Measurements from ENCODE around the gene CACNA1C.

Gene CACNA1C

DNA sequence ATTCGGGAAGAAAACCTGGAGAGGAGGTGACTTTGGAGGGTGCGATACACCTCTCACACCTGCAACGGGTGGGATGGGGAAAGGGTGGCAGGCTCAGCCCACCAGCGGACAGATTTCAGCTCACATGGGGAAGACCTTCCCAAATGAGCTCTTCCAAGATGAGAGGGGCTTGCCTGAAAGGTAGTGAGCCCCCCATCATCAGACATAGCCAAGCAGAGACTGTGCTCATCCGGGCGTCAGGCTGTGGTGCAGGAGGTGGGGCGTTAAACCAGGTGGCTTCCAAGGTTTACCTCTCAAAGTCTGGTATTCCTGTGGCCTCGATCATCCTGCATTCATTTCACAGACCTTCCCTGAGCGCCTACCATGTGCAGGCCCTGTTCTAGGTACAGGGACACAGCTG, 636.6 kb downstream of the CACNA1C start:
- TF ChIP-seq, protein P1, sequence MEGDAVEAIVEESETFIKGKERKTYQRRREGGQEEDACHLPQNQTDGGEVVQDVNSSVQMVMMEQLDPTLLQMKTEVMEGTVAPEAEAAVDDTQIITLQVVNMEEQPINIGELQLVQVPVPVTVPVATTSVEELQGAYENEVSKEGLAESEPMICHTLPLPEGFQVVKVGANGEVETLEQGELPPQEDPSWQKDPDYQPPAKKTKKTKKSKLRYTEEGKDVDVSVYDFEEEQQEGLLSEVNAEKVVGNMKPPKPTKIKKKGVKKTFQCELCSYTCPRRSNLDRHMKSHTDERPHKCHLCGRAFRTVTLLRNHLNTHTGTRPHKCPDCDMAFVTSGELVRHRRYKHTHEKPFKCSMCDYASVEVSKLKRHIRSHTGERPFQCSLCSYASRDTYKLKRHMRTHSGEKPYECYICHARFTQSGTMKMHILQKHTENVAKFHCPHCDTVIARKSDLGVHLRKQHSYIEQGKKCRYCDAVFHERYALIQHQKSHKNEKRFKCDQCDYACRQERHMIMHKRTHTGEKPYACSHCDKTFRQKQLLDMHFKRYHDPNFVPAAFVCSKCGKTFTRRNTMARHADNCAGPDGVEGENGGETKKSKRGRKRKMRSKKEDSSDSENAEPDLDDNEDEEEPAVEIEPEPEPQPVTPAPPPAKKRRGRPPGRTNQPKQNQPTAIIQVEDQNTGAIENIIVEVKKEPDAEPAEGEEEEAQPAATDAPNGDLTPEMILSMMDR (IDR thresholded peaks at IDR 0.05; ENCODE audit: extremely low read depth, missing control alignments): no peak
- DNase-seq (ENCODE audit: low spot score): no peak

DNA sequence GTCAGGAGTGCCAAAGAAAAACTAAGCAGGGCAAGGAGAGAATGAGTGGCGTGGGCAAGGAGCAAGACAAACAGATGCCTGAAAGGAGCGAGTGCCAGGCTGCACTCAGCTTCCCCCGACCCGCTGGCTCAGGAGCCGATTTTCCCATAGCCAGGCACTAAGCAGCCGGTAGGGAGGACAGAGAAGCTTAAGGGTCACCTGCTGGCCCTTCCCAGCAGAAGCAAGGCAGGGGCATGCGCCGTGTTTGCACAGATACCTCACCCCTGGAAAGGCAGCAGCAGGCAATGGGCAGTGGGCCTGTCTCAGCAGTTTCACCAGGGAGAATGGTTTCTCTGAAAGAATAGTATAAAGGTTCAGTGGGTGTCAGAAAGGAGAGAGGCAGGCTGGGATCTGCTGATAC, 637.1 kb downstream of the CACNA1C start:
- DNase-seq (ENCODE audit: low spot score): no peak
- TF ChIP-seq, protein P1 (IDR thresholded peaks at IDR 0.05; ENCODE audit: extremely low read depth, missing control alignments): no peak

DNA sequence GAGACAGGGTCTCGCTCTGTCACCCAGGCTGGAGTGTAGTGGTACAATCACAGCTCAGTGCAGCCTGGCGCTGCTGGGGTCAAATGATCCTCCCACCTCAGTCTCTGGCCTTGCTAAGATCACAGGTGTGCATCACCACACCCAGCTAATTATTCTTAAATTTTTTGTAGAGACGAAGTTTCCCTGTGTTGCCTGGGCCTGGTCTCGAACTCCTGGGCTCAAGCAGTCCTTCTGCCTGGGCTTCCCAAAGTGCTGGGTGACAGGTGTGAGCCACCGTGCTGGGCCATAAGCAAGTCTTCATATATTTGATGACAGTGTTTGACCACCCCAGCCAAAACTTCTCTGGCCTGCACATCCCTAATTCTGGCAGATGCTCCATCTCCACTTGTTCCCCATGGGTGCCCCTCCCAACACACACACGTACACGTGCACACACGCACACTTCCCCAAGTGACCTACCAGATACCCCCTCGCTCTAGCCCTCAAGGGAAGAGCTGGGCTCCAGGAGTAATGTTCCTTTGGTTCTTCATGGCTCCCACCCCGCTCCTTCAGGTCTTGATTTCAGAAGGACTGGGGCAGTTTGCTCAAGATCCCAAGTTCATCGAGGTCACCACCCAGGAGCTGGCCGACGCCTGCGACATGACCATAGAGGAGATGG, 637.7 kb downstream of the CACNA1C start:
- TF ChIP-seq, protein P1 (IDR thresholded peaks at IDR 0.05; ENCODE audit: extremely low read depth, missing control alignments): no peak
- DNase-seq (ENCODE audit: low spot score): no peak

DNA sequence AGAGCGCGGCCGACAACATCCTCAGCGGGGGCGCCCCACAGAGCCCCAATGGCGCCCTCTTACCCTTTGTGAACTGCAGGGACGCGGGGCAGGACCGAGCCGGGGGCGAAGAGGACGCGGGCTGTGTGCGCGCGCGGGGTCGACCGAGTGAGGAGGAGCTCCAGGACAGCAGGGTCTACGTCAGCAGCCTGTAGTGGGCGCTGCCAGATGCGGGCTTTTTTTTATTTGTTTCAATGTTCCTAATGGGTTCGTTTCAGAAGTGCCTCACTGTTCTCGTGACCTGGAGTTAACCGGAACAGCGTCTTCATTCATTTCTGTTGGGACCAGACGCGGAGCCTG, 638.2 kb downstream of the CACNA1C start:
- peak; percentile 43 for DNase-seq (ENCODE audit: low spot score)

DNA sequence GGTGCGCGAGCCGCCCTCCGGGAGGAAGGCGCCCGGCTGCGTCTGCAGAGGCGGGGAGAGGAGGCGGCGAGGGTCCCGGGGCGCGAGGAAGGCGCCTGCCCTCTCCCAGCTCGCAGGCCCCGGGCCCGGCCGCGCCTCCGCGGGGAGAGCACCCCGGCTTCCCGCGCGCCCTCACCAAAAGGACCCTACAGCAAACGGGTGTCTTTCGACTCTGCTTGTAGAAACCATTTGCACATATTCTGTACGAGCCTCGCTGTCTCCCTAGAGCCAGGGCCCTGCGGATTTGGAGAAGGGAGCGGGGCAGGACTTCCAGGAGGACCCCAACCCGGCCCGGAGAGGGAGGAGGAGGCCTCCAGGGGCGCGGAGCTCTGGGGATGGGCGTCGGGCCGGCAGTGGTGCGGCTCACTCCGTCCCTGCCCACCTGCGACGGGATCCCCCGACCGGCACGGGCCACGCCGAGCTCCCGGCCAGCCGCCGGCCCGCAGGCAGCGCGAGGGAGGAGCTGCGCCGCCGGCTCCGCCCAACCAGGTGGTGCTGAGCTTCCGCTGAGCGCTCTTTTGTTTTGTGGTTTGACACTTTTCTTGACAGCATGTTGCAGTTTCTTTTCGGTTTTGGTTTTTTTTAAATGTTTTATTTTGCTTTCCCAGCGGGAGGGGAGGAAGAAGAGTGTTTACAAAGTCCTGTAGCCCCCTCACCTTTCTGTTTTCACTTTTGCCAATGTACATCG, 638.7 kb downstream of the CACNA1C start:
- DNase-seq (ENCODE audit: low spot score): peak; percentile 83
- TF ChIP-seq, protein P1 (IDR thresholded peaks at IDR 0.05; ENCODE audit: extremely low read depth, missing control alignments): no peak

More for the DNA sequence above, 638.2 kb downstream of the CACNA1C start:
- TF ChIP-seq, protein P1 (IDR thresholded peaks at IDR 0.05; ENCODE audit: extremely low read depth, missing control alignments): no peak

DNA sequence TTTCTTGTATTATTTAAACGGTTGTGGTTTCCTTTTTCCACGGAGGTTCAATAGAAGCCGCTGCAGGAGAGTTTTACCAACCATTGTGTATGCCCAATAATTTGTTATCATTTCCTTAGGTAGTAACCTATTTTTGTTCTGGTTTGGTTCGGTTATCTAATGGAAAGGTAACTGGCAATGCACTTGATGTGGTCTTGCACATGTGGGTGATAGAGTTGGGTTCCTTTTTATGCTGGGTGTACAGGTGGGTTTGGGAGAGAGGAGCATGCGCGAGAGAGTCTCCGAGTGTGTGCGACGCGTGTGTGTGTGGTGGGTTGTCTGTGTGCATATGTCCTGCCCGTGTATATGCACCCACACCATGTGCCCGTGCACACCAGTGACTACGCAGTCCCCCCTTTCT, 639.3 kb downstream of the CACNA1C start:
- TF ChIP-seq, protein P1 (IDR thresholded peaks at IDR 0.05; ENCODE audit: extremely low read depth, missing control alignments): no peak
- DNase-seq (ENCODE audit: low spot score): no peak

DNA sequence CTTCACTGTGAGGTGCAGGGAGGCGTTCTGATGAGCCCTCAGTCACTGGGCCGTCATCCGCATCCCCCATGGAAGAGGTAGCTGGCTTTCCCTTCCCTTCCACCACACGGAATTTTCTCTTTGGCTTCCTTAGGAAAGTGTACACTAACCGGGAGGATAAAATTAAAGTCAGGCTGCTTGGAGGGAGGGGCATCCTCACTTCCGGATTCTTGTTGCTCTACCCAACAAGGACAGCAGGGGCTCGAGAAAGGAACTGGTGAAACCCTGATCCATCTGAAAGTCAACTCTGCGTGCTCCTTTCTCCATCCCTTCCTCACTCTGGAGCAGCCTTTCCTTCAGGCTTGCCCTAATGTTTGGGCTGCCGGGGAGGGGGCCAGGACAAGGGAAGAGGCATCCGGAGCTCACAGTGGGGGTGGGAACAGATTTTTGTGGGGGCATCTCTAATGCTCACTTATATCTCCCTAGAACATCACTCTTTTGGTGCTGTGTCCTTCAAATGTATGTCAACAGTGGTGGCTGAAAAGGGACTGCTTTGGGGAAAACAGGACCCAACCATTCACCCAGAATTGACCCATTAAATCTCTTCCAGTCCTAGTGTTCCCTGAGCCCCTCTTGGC, 640.6 kb downstream of the CACNA1C start:
- TF ChIP-seq, protein P1 (IDR thresholded peaks at IDR 0.05; ENCODE audit: extremely low read depth, missing control alignments): no peak
- DNase-seq (ENCODE audit: low spot score): no peak

All from GM20000 (cell line).